ENCODE data around the gene MPPED2.

MPPED2 gene

GRCh38 chr11:30497600-30497999, 88.6 kb downstream of the MPPED2 start:
- FAIRE-seq (no peak), DNase-seq (ENCODE audit: insufficient read length) (no peak)
- TF ChIP-seq POLR2AphosphoS5 (IDR thresholded peaks at IDR 0.05; ENCODE audit: low read depth, low read length): no peak
- TF ChIP-seq POLR2A (IDR thresholded peaks at IDR 0.05; ENCODE audit: low read depth, low read length): no peak
- TF ChIP-seq TAF1 (IDR thresholded peaks at IDR 0.05; ENCODE audit: borderline replicate concordance, low read depth, low read length): no peak

GRCh38 chr11:30496935-30497334, 89.2 kb downstream of the MPPED2 start:
- no peak for FAIRE-seq

GRCh38 chr11:30495437-30495836, 90.7 kb downstream of the MPPED2 start:
- TF ChIP-seq POLR2AphosphoS5 (IDR thresholded peaks at IDR 0.05; ENCODE audit: low read depth, low read length) (no peak), TAF1 (IDR thresholded peaks at IDR 0.05; ENCODE audit: borderline replicate concordance, low read depth, low read length) (no peak), POLR2A (IDR thresholded peaks at IDR 0.05; ENCODE audit: low read depth, low read length) (no peak)
- DNase-seq (ENCODE audit: insufficient read length) (no peak), FAIRE-seq (no peak)

More at GRCh38 chr11:30496935-30497334, 89.2 kb downstream of the MPPED2 start:
- TF ChIP-seq TAF1 (IDR thresholded peaks at IDR 0.05; ENCODE audit: borderline replicate concordance, low read depth, low read length) (no peak), POLR2A (IDR thresholded peaks at IDR 0.05; ENCODE audit: low read depth, low read length) (no peak), POLR2AphosphoS5 (IDR thresholded peaks at IDR 0.05; ENCODE audit: low read depth, low read length) (no peak)
- no peak for DNase-seq (ENCODE audit: insufficient read length)

GRCh38 chr11:30489511-30489910, 96.6 kb downstream of the MPPED2 start:
- FAIRE-seq (no peak), DNase-seq (ENCODE audit: insufficient read length) (no peak)
- TF ChIP-seq POLR2A (IDR thresholded peaks at IDR 0.05; ENCODE audit: low read depth, low read length): no peak
- no peak for TF ChIP-seq TAF1 (IDR thresholded peaks at IDR 0.05; ENCODE audit: borderline replicate concordance, low read depth, low read length)
- no peak for TF ChIP-seq POLR2AphosphoS5 (IDR thresholded peaks at IDR 0.05; ENCODE audit: low read depth, low read length)

- no peak for DNase-seq (ENCODE audit: insufficient read length)
- TF ChIP-seq POLR2AphosphoS5 (IDR thresholded peaks at IDR 0.05; ENCODE audit: low read depth, low read length) (no peak), TAF1 (IDR thresholded peaks at IDR 0.05; ENCODE audit: borderline replicate concordance, low read depth, low read length) (no peak), POLR2A (IDR thresholded peaks at IDR 0.05; ENCODE audit: low read depth, low read length) (no peak)
- no peak for FAIRE-seq
Measured at GRCh38 chr11:30489076-30489475, 97.1 kb downstream of the MPPED2 start.

GRCh38 chr11:30488304-30488998, 97.7 kb downstream of the MPPED2 start:
- DNase-seq (ENCODE audit: insufficient read length) (no peak), FAIRE-seq (no peak)
- TF ChIP-seq TAF1 (IDR thresholded peaks at IDR 0.05; ENCODE audit: borderline replicate concordance, low read depth, low read length) (no peak), POLR2AphosphoS5 (IDR thresholded peaks at IDR 0.05; ENCODE audit: low read depth, low read length) (no peak), POLR2A (IDR thresholded peaks at IDR 0.05; ENCODE audit: low read depth, low read length) (no peak)

GRCh38 chr11:30487200-30487898, 98.8 kb downstream of the MPPED2 start:
- FAIRE-seq (no peak), DNase-seq (ENCODE audit: insufficient read length) (no peak)
- TF ChIP-seq POLR2A (IDR thresholded peaks at IDR 0.05; ENCODE audit: low read depth, low read length): no peak
- TF ChIP-seq POLR2AphosphoS5 (IDR thresholded peaks at IDR 0.05; ENCODE audit: low read depth, low read length): no peak
- no peak for TF ChIP-seq TAF1 (IDR thresholded peaks at IDR 0.05; ENCODE audit: borderline replicate concordance, low read depth, low read length)

- TF ChIP-seq POLR2A (IDR thresholded peaks at IDR 0.05; ENCODE audit: low read depth, low read length): no peak
- TF ChIP-seq TAF1 (IDR thresholded peaks at IDR 0.05; ENCODE audit: borderline replicate concordance, low read depth, low read length): no peak
- no peak for TF ChIP-seq POLR2AphosphoS5 (IDR thresholded peaks at IDR 0.05; ENCODE audit: low read depth, low read length)
- FAIRE-seq (no peak), DNase-seq (ENCODE audit: insufficient read length) (no peak)
Measured at GRCh38 chr11:30485756-30486155, 100.4 kb downstream of the MPPED2 start.

GRCh38 chr11:30485222-30485621, 100.9 kb downstream of the MPPED2 start:
- FAIRE-seq (no peak), DNase-seq (ENCODE audit: insufficient read length) (no peak)
- TF ChIP-seq POLR2A (IDR thresholded peaks at IDR 0.05; ENCODE audit: low read depth, low read length): no peak

GRCh38 chr11:30483056-30483455, 103.1 kb downstream of the MPPED2 start:
- TF ChIP-seq POLR2A (IDR thresholded peaks at IDR 0.05; ENCODE audit: low read depth, low read length) (no peak), TAF1 (IDR thresholded peaks at IDR 0.05; ENCODE audit: borderline replicate concordance, low read depth, low read length) (no peak), POLR2AphosphoS5 (IDR thresholded peaks at IDR 0.05; ENCODE audit: low read depth, low read length) (no peak)
- DNase-seq (ENCODE audit: insufficient read length) (no peak), FAIRE-seq (no peak)

GRCh38 chr11:30481796-30482195, 104.4 kb downstream of the MPPED2 start:
- TF ChIP-seq TAF1 (IDR thresholded peaks at IDR 0.05; ENCODE audit: borderline replicate concordance, low read depth, low read length) (no peak), POLR2AphosphoS5 (IDR thresholded peaks at IDR 0.05; ENCODE audit: low read depth, low read length) (no peak), POLR2A (IDR thresholded peaks at IDR 0.05; ENCODE audit: low read depth, low read length) (no peak)
- FAIRE-seq: no peak
- no peak for DNase-seq (ENCODE audit: insufficient read length)

GRCh38 chr11:30481330-30481729, 104.8 kb downstream of the MPPED2 start:
- no peak for DNase-seq (ENCODE audit: insufficient read length)
- FAIRE-seq: no peak
- TF ChIP-seq POLR2AphosphoS5 (IDR thresholded peaks at IDR 0.05; ENCODE audit: low read depth, low read length) (no peak), POLR2A (IDR thresholded peaks at IDR 0.05; ENCODE audit: low read depth, low read length) (no peak), TAF1 (IDR thresholded peaks at IDR 0.05; ENCODE audit: borderline replicate concordance, low read depth, low read length) (no peak)

Measured in GM12892 (cell line).